Natural killer cell (primary cell): ENCODE measurements around the gene NRG3. TPM values are rescaled to one million over a fixed set of nuclear protein-coding genes. Genes with fewer than 3 reads are reported as not detected.

Experiments
- ATAC-seq, 3 donors: fragments of 150-1000 bp in 2 of 3; fragments of 200-7000 bp in 1 of 3; cut with Tn5 transposase; 1 replicate in 1 of 3; 2 replicates in 2 of 3; pipeline ENCODE4 v1.10.0; 2021; ENCODE audit warnings: mild to moderate bottlenecking in 2 of 3, moderate library complexity in 2 of 3
- DNase-seq, 2 donors: peaks; one replicate each; pipeline versions ENCODE4 v3.0.0 to v3.0.0-alpha.2; 2013 to 2021; ENCODE audit warnings: mixed read lengths in 1 of 2
- H3K27ac ChIP-seq: one replicate; pipeline ENCODE4 v1.5.1; 2013; ENCODE audit warnings: mild to moderate bottlenecking, low read length
- H3K27me3 ChIP-seq: one replicate; pipeline ENCODE4 v1.6.1; 2013; ENCODE audit warnings: low read length; ENCODE audit not compliant: control insufficient read depth, insufficient read depth
- H3K36me3 ChIP-seq: one replicate; pipeline ENCODE4 v1.6.1; 2013; ENCODE audit warnings: low read length; ENCODE audit not compliant: control insufficient read depth, insufficient read depth
- H3K4me1 ChIP-seq: one replicate; pipeline ENCODE4 v1.6.1; 2013; ENCODE audit warnings: low read length; ENCODE audit not compliant: control insufficient read depth, insufficient read depth
- H3K4me3 ChIP-seq: one replicate; pipeline ENCODE4 v1.5.1; 2013; ENCODE audit warnings: low read length
- H3K9me3 ChIP-seq: one replicate; pipeline ENCODE4 v1.6.1; 2013; ENCODE audit warnings: low read length; ENCODE audit not compliant: control insufficient read depth, insufficient read depth
- H3K27ac Mint-ChIP-seq, 2 donors: one replicate each; pipeline ENCODE4 v1.8.0; 2022; ENCODE audit warnings: mild to moderate bottlenecking in 2 of 2, mixed read lengths in 2 of 2, moderate library complexity in 1 of 2
- H3K27me3 Mint-ChIP-seq, 2 donors: one replicate each; pipeline ENCODE4 v1.8.0; 2022; ENCODE audit warnings: low read depth in 2 of 2, mixed read lengths in 2 of 2
- H3K36me3 Mint-ChIP-seq: one replicate; pipeline ENCODE4 v1.8.0; 2022; ENCODE audit warnings: mixed read lengths
- H3K4me1 Mint-ChIP-seq, 2 donors: one replicate each; pipeline ENCODE4 v1.8.0; 2022; ENCODE audit warnings: mixed read lengths in 2 of 2
- H3K4me3 Mint-ChIP-seq: one replicate; pipeline ENCODE4 v1.8.0; 2022; ENCODE audit warnings: mild to moderate bottlenecking, moderate library complexity, mixed read lengths
- H3K9me3 Mint-ChIP-seq, 2 donors: one replicate each; pipeline ENCODE4 v1.8.0; 2022; ENCODE audit warnings: mixed read lengths in 2 of 2
- CTCF ChIP-seq: fragments of 200-600 bp; IDR thresholded peaks from one replicate; pipeline ENCODE4 v1.8.0; 2022; ENCODE audit warnings: antibody characterized with exemption
- WGBS: methylation state at CpG from one replicate; pipeline ENCODE4 v1.1.7; 2013; ENCODE audit warnings: missing lambda C conversion rate; ENCODE audit not compliant: insufficient coverage; 5-methylcytosine and 5-hydroxymethylcytosine counted together
- intact Hi-C: fragments of 100-400 bp; cut with micrococcal nuclease; formaldehyde crosslinking; loops from one replicate; pipeline ENCODE4 v1.14.2; 2022
- total RNA-seq, 4 donors: library from RNA; stranded (reverse); fragments of 120-200 nt in 1 of 4; gene quantifications; one replicate each; pipeline versions ENCODE4 v1.2.3 to v1.2.4, GENCODE V29; 2013 to 2022

The NRG3 gene
- total RNA-seq, 3 donors from 2014 or later (not counting 1 experiment from before 2014, with no cell fraction given): not detected

GRCh38 chr10:82192665-82193064 is 317.7 kb downstream of the NRG3 start:
- Mint-ChIP-seq H3K36me3 (peaks cover 4% of the 10 kb centered on the region), H3K27ac (no peak overlapping the region), H3K4me3 (no peak overlapping the region), H3K27me3 (no peaks in the 10 kb centered on the region), H3K9me3 (peaks cover 8 to 13% of the 10 kb centered on the region in 2 donors), H3K4me1 (no peaks in the 10 kb centered on the region)
- Histone ChIP-seq H3K27me3 (no peaks in the 10 kb centered on the region), H3K9me3 (peaks cover 3% of the 10 kb centered on the region), H3K36me3 (no peaks in the 10 kb centered on the region), H3K4me1 (no peaks in the 10 kb centered on the region), H3K4me3 (no peak overlapping the region), H3K27ac (no peak overlapping the region)
- TF ChIP-seq CTCF: no peak
- WGBS: 75% methylated on average over 2 of the region's 2 CpGs
- DNase-seq: no peak
- no peak for ATAC-seq
- intact Hi-C loops: no loop called here

GRCh38 chr10:82194419-82194818 is 319.4 kb downstream of the NRG3 start:
- H3K27ac Mint-ChIP-seq: no peak overlapping the region
- no peaks in the 10 kb centered on the region for H3K36me3 Mint-ChIP-seq
- no peak overlapping the region for H3K4me3 Mint-ChIP-seq
- no peaks in the 10 kb centered on the region for H3K4me1 Mint-ChIP-seq
- H3K27ac ChIP-seq: no peak overlapping the region
- H3K9me3 ChIP-seq: peaks cover 3% of the 10 kb centered on the region
- no peaks in the 10 kb centered on the region for H3K36me3 ChIP-seq
- no peak for TF ChIP-seq CTCF
- no peak for DNase-seq
- 92% methylated on average over 7 of the region's 7 CpGs for WGBS
- intact Hi-C loops: no loop called here
- peaks cover 0 to 5% of the 10 kb centered on the region in 2 donors for H3K9me3 Mint-ChIP-seq
- no peaks in the 10 kb centered on the region for H3K4me1 ChIP-seq
- no peak overlapping the region for H3K4me3 ChIP-seq
- H3K27me3 ChIP-seq: no peaks in the 10 kb centered on the region
- H3K27me3 Mint-ChIP-seq: no peaks in the 10 kb centered on the region
- ATAC-seq: no peak

DNA sequence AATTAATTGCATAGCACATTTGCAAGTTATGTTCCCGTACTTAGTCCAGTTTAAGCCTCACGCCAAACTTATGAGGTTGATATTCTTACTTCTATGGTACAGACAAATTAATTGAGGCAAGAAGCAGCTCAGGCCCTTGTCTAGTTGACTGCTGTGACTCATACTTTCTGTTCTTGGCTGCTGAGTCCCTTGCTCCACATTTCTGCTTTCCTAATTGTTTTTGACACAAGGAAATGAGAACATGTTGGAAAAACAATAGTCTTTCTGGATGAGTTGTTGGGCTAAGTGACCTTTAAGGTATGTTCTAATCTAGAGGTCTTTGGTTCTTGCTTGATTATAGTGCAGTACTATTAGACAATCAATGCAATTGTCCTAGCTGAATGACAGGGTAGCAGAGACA is 331.8 kb downstream of the NRG3 start:
- H3K4me3 Mint-ChIP-seq: no peak overlapping the region
- ATAC-seq: no peak
- no peak overlapping the region for H3K27ac Mint-ChIP-seq
- Histone ChIP-seq H3K27me3 (no peaks in the 10 kb centered on the region), H3K9me3 (peaks cover 4% of the 10 kb centered on the region), H3K36me3 (no peaks in the 10 kb centered on the region), H3K4me1 (no peaks in the 10 kb centered on the region), H3K4me3 (no peak overlapping the region), H3K27ac (no peak overlapping the region)
- peaks cover 20 to 28% of the 10 kb centered on the region in 2 donors for H3K9me3 Mint-ChIP-seq
- intact Hi-C loops: no loop called here
- DNase-seq: no peak
- no peaks in the 10 kb centered on the region for H3K27me3 Mint-ChIP-seq
- H3K4me1 Mint-ChIP-seq: no peaks in the 10 kb centered on the region
- H3K36me3 Mint-ChIP-seq: no peaks in the 10 kb centered on the region
- TF ChIP-seq CTCF: no peak
- WGBS: 91% methylated on average over 2 of the region's 2 CpGs

DNA sequence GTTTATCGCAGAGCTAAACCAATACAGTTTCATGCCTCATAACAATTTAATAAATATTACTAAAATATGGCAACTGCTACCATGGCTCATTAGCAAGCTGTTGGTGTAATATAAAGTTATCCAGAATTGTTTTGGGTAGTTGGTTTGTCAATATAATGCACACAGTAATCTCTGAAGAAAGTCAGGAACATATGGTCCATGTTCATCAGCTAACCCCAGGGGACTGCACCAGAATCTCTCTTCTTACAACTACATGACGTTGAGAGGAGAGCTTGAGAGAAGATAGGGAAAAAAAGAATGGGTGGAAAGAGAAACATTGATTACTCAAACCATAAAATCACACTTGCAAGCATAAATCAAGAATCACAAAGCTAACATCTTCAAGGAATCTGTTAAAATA is 333.7 kb downstream of the NRG3 start:
- Mint-ChIP-seq H3K9me3 (peaks cover 13 to 24% of the 10 kb centered on the region in 2 donors), H3K27ac (no peak overlapping the region), H3K27me3 (no peaks in the 10 kb centered on the region), H3K4me1 (no peaks in the 10 kb centered on the region), H3K36me3 (no peaks in the 10 kb centered on the region), H3K4me3 (no peak overlapping the region)
- no CpG with 5 or more reads among the region's 2 CpGs for WGBS
- ATAC-seq (no peak), DNase-seq (no peak)
- Histone ChIP-seq H3K4me3 (no peak overlapping the region), H3K9me3 (peaks cover 4% of the 10 kb centered on the region), H3K27ac (no peak overlapping the region), H3K36me3 (no peaks in the 10 kb centered on the region), H3K4me1 (no peaks in the 10 kb centered on the region), H3K27me3 (no peaks in the 10 kb centered on the region)
- no peak for TF ChIP-seq CTCF
- intact Hi-C loops: no loop called here
